Activated CD8-positive, alpha-beta memory T cell treated with anti-CD3 and anti-CD28 coated beads for 4 hours (primary cell): ENCODE measurements around the gene EPB41L2.

Source experiments
- DNase-seq, 2 donors: peaks; one replicate each; pipeline ENCODE4 v3.0.0-alpha.2; 2020; ENCODE audit warnings: low read depth in 2 of 2

EPB41L2 gene

DNA sequence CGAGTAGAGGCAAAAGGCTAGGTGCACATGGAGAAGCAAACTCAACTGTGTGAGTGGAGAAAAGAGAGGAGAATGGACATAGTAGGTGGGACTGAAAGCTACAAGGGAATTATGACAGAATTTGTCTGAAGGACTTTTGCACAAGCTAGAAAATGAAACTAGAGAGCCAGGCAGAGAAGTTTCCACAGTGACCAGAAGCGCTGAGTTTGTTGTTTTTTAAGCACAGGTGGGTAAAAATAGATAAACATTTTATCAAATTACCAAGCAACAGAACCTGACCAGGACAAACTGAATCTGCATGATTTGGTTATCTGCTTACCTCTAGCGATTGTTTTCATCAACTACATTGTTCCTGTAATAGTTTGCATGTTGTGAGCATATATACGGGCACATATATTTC lies 197.3 kb downstream of the EPB41L2 start:
- DNase-seq: no peak

DNA sequence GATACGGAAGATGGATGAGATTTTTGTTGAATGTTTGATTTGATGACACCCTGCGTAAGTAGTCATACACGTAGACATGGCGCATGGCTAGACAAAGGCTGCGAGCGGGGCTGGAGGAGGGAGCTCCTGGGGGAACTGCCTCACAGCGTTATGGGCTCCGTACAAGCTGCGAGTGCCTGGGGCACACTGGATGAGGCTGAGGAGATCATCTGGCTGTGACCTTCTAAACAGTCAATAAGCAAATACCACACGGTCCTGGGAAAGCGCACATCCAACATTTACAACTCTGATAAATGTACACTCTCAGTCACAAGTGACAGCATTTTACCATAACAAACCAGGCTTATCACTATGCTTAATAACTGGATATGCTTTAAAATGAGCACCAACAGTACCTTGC lies 198.7 kb downstream of the EPB41L2 start:
- DNase-seq: no peak

DNA sequence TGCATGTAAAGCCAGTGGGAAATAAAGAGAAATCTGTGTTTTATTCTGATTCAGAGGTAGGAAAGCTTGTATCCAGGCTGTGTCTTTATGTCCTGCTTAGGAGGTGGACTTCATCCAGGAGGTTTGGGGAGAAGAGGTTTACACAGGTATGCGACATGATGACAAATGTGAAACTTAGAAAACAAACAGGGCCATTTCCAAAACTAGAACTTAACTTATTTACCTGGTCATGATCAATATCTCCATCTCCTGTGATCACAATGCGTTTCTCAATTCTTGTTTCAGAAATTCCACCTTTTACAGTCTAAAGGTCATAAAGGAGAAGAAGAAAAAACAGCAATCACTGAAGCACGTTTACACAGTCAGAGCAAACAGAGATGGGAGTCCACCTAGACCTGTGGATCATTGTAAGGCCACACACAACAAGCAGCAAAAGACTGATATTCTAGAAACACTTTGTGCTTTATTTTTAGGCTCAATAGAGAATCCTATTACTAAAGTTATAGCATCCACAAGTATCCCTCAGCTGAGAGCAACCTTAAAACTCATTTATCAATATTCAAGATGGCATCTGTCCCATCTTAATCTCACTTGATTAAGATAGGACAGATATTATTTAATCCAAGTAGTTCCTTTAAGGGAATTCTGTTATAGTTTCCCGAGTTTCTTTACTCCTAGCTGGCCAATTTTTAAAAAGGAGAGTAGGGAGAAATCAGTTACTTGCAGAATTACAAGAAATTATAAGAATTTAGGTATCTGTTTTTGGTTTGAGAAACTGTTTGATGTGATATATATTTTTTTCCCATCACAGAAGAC lies 199.4 kb downstream of the EPB41L2 start:
- no peak for DNase-seq

DNA sequence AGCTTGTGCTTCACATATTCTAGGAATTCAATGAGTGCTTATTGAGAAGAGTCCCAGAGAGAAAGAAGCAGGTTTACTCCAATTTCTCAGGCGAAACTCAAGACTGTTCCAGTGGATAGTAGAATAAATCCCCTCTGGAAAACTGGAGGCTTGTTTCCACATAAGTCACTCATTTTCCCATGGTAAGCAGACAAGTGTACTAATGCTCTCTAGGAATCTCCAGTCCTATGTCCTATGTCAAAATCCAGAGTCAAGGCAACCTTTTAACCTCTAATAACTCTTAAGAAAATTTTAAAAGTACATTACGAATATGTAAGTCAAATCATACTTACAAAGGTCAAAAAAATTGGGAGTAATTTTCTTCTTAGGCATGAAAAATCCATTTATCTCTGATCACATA lies 200.7 kb downstream of the EPB41L2 start:
- DNase-seq: no peak

DNA sequence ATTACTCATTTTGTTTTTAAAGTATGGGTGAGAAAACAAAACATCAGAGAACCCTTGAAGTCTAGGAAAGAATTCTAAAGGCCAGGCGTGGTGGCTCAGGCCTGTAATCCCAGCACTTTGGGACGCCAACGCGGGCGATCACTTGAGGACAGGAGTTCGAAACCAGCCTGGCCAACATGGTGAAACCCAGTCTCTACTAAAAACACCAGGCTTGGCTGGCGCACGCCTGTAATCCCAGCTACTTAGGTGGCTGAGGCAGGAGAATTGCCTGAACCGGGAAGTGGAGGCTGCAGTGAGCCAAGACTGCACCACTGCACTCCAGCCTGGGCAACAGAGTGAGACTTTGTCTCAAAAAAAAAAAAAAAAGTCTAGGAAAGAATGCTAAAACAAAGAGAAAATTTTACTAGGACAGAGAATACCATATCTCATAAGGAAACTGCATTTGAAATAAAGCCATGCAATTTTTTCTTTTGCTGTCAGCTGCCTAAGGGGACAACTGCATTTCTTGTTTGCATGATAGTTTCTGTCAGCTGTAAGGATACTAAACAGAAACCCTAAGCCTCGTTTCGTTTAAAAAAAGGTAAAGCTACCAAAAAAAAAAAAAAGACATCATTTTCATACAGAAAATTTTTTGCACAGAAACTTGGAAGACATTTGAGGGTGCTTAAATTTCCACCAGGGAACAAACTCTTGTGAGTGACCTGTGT lies 203.7 kb downstream of the EPB41L2 start:
- no peak for DNase-seq

DNA sequence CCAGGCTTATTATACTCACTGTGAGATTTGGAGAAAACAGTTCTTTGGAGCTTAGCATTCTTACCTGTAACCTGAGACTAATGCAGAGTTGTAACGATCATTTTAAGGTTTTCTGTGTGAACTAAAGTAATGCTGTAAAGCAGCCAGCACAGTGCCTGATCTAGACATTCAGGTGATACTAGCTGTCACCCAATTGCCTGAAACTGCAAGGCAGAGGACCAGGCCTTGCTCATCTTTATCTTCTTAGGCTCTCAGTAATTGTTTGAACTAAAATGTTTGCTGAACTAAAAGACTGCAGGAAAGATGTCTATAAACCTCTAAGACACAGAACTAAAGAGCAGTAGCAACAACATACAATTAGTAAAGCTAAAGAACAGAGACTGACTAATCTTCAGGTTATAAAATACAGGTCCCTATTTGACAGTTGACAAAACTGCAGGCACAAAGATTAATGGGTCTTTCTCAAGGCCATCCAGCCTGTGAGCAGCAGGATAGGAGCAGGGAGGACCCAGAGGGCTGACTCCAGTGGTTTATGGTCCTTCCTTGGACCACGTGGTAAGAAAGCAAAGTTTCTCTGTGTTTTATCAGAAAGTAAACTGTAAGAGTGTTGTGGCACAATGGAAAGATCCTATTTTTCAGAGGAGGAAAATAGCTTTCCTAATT lies 204.4 kb downstream of the EPB41L2 start:
- no peak for DNase-seq

DNA sequence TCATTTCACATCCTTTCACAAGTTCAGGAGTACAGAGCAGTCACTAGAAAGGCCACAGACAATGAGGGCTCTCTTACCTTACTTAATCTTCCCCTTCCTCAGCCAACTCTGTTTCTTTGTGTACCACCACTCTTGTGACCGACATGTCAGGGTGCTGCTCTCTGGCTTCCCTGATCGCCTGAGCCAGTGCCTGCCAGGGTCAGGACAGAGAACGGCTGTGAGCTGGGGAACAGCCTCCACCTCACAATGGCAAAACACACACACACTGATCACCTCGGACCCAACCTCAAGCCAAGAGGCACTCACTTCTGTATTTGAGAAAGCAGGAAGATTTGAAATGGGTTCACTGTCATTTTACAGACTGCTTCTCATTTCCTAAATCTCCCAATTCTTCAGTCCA lies 205.0 kb downstream of the EPB41L2 start:
- no peak for DNase-seq

DNA sequence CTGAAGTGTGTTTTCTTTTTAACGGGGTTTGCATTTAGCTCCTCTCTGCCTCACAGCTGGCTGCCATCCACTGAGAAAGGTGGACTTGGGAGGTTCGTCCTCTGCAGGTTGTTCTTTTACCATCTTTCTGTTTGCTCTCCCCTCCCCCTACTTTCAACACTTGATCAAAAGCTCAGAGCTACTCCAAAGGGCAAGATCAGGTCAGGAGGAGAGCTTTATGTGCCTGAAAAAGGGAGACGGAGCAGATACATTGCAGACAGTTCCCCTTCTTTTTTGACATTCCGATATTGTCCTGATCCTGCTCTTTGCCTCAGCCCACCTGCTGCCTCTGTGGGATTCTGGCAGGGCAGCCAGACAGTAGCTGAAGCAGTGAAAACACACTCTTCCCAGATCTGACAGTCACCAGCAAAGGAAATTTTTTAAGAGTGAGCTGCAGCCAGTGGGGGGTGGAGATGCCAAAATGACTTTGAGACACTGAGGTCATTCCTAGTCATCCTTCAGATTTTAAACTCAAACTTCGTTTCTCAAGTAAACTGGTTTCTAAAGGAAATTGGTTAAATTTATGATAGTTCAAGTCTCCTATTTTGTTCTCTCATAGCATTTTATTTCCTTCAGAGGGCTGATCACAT lies 209.4 kb downstream of the EPB41L2 start:
- no peak for DNase-seq

DNA sequence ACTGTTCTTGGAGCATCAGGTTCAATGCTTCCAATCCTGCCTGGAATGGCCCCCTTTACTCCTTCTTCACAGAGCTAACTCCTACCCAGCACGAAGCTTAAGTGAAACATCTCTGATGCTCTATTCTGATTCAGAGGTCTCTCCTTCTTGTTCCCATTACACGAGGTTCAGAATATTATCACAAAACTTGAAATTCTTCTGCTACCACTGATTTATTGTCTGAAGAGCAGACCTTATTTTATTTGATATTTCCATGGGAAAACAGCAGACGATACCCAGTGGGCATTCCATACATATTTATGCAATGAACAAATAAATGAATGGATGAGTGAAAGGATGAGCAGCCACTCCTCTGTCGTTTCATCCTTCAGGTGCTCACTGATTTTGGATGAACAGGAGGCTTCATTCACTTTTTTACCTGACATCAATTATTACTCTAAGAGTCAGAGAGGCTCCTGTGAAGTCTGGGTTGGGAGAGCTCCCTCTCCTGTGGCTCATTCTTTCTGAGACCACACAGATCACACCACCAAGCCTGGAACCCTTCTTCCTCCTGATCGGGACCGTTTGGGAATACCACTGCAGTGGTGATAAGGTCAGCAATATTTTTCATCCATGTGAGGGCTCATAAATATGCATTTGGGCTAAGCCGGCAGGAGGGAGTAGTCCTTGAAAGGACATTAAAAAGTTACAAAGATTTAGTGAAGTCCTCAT lies 210.0 kb downstream of the EPB41L2 start:
- DNase-seq: no peak

DNA sequence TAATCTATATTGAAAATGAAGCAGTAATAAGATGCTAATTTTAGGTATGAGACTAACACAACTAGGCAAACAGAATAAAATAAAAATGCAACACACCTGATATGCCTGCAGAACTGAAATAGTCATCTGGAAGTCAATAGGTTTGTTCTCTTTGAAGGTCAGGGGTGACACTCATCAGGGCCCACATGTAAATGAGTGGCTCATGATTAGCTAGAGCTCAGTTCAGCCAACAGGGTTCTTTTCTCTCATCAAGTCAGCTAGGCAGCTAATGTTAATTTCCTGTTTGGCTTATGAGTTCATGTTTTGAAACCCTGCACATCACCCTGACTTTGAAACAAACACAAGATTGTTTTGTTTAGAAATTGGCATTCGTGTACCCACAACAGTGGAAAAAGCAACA lies 212.0 kb downstream of the EPB41L2 start:
- no peak for DNase-seq

DNA sequence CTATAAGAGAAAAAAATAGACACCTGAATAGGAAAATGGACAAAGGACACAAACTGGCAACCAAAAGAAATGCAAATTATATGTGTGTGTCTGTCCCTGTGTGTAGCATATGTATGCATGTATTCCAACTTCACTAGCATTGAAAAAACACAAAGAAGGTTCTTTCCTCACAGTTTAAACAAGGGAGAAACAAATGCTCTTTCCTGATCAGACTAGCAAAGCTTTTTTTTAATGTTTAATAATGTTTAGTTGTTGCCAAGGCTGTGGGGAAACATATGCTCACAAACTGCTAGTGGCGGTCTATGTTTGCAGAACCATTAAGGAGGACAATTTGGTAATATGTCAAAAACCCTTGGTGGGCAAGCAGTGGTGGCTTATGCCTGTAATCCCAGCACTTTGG lies 213.5 kb downstream of the EPB41L2 start:
- DNase-seq: no peak

DNA sequence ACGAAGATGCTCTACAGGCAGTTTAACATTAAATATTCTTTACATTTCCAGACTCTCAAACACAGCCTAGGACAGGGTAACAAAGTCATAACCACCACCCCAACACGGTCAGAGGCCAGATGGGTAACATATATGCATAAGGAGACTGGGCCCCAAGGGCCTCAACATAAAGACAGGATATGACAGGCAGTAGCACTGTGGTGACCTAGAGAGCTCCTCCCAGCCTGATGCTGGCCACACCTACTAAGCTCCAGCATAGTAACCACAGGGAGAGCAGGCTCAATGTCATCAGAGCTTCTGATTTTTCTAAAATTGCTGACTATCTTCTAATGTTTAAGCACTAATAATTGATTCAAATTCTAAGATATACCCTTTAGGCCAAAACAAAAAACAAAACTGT lies 214.1 kb downstream of the EPB41L2 start:
- DNase-seq: no peak

DNA sequence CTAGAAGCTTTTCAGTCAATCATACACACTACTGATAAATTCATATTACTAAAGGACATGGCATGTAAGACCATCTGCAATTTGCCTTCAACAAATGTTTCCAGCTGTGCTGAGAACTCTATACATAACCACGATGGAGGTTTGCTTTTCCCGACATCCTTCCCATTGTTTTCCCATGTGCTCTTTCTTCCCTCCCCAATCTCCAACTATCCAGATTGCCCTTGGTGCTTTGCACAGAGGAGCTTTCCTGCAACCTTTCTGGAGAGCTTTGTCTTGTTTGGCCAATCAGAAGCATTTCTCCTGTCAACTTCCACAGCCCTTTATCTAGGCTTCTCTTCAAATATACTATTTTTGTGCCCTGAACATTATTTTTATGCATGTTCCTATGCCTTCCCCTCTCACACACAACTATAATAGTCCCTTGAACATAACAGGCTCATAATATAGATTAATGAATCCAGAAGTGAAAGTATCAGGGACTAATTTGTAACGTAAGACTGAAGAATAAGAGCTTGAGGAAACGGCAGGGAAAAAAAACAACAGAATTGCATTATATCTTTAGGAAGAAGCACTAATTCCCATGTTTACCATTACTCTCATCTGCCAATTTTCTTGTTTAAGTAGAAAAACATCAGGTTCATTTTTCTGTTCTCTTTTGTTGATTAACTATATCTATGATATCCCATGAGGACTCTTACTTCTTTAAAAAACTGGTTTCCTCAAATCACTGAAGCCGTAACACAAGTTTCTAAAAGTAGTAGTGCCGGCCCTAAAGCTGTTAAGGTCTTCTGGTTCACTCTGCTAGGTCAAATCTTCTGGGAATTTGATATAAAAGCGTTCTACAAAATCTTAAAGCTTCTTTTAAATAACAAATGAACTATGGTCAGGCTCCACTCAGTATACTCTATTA lies 215.8 kb downstream of the EPB41L2 start:
- no peak for DNase-seq

DNA sequence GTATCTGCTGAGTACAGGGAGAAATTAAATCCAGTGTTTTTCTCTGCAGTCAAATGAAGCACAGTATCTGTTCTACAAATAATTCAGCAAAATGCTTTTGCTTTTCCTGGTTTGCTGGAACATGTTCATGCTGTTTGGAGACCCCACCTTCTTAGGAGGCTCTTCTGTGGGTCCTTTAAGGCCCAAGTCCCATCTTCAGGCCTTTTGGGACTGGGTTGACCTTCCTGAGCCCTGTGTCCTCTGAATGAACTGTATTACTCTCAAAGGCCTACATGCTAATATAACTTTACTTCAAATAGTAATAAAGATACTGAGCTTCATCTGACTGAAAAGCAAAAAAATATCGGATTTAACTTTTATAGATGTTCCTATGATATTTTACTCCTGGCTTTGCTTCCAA lies 216.5 kb downstream of the EPB41L2 start:
- DNase-seq: no peak

DNA sequence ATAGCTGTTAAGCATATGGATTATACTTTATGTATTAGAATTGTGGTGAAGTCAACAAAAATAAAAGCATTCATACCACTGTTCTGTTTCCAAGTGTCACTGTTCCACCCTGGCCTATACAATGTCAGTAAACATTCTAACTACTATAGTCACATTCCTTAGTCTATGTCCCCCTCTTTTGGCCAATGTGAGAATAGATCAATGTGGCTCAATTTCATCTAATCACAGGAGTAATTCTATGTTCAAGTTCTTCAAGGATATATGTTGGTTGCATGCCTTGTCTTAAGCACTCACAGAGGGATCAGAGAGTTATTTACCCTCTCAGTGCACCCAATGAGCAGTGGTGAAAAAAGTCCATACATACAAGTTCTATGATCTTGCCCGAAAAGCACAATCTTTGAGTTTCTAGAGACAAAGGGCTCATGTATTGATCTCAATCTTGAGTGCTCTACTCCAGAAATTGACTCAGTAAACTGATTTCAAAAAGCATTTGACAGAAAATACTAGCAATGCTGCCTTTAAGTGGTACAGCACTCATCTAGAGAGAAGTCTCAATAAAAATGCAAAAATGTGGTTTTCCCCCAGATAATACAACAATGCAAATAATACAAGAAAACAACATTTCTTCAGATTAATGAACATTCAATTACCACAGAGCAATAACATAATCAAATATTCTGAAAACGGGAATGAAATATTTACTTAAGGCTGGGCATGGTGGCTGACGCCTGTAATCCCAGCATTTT lies 219.3 kb downstream of the EPB41L2 start:
- DNase-seq: no peak

DNA sequence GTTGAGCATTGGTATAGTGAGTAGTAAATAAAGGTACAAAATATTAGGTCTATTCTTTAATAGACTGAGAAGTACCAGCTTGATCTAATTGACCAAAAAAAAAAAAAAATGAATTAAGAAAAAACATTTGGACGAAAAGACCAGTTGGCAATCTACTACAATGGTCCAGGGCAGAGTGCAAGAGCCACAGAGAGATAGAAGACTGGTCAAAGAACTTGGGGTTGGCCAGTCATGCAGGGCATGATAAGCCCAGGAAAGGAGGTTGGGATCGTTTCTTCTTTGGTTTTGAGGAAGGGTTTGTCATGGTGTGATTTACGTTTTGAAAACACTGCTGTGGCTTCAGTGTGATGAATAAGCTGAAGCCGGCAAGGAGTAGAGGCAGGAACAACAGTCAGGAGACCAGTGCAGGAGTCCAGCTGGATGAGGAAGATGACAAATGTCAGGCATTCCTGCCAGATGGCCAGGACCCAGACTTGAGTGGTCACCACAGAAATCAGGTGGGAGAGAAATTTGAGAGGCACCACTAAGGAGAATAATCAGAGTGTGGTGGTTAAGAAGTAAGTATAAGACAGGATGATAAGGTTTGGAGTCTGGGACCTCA lies 221.8 kb downstream of the EPB41L2 start:
- DNase-seq: no peak

DNA sequence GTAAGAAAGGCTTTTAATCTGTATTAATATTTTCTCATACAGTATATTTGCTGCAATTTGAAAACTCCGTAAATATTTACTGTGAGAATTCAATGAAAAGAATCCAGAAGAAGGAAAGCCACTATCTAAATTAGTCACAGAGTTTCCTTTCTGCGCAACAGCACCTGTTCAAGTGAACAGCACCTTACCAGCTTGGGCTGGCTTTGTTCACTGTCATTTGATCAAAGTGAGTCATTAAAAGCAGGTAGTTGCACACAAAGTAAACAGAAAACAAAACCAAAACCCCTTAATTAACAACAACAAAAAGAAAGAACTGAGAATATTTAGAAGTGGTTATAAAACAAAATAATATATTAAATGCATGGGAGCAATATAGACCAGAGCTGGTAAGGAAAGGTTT lies 223.0 kb downstream of the EPB41L2 start:
- DNase-seq: no peak

DNA sequence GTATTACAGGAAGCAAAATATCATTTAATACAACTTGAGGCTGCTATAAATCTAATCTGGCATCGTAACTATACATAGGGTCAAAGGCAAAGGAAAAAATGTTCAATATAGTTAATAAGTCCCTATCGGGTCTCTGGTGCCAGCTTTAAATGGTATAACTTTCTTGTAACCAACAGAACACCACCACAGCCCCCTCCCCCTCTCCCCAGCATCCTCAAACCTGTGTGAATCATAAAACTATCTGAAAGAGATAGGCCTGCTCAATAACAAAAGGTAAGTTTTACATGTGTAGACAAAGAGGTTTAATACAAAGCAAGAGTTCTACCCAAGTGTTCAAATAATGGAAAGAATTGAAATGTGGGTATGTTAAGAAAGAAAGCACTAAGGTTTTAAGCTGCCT lies 223.7 kb downstream of the EPB41L2 start:
- no peak for DNase-seq

DNA sequence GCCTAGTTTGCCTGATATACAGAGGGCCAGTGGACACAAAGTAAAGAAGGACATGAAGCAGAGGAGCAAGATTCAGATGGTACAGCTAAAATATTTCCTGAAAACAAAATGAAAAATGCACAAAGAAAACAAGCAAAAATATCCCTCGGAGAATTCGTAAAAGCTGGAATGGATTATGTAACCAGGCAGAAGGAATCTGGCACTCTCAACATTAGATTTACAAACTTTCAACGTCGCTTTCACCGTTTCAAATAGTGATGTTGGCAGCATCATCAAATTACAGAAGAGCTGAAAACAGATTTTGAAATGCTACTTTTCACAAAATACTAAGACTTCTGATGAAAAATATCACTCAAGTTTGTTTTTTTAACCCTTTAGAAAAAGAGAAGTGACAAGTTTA lies 224.1 kb downstream of the EPB41L2 start:
- DNase-seq: no peak
